Skeletal muscle satellite cell (primary cell): ENCODE results near the gene GAL.

Experiments used
- H3K27me3 ChIP-seq: 2 replicates; pipeline ENCODE4 v1.7.0; 2013; ENCODE audit warnings: low read length; ENCODE audit not compliant: control insufficient read depth, insufficient read depth
- H3K36me3 ChIP-seq: 2 replicates; pipeline ENCODE4 v1.7.0; 2013; ENCODE audit warnings: mild to moderate bottlenecking, control low read depth, low read length; ENCODE audit not compliant: insufficient read depth
- H3K4me1 ChIP-seq: 2 replicates; pipeline ENCODE4 v1.7.0; 2013; ENCODE audit warnings: low read length; ENCODE audit not compliant: control insufficient read depth, insufficient read depth
- H3K4me2 ChIP-seq: 2 replicates; pipeline ENCODE4 v1.7.0; 2013; ENCODE audit warnings: mild to moderate bottlenecking, low read length
- H3K4me3 ChIP-seq: 2 replicates; pipeline ENCODE4 v1.7.0; 2013; ENCODE audit warnings: low read length
- H3K9ac ChIP-seq: 2 replicates; pipeline ENCODE4 v1.7.0; 2013; ENCODE audit warnings: mild to moderate bottlenecking, low read depth, low read length, moderate library complexity
- H3K9me3 ChIP-seq: replicated peaks from 2 replicates; pipeline ENCODE4 v1.7.0; 2013; ENCODE audit warnings: mild to moderate bottlenecking, control low read depth, low read length

GAL gene

GRCh38 chr11:68694431-68695297, 10.3 kb downstream of the GAL start:
- Histone ChIP-seq H3K27me3 (peaks cover 60% of the 10 kb centered on the region), H3K4me2 (no peak overlapping the region), H3K36me3 (no peaks in the 10 kb centered on the region), H3K9me3 (no peaks in the 10 kb centered on the region), H3K4me1 (no peaks in the 10 kb centered on the region), H3K9ac (no peak overlapping the region), H3K4me3 (no peak overlapping the region)

DNA sequence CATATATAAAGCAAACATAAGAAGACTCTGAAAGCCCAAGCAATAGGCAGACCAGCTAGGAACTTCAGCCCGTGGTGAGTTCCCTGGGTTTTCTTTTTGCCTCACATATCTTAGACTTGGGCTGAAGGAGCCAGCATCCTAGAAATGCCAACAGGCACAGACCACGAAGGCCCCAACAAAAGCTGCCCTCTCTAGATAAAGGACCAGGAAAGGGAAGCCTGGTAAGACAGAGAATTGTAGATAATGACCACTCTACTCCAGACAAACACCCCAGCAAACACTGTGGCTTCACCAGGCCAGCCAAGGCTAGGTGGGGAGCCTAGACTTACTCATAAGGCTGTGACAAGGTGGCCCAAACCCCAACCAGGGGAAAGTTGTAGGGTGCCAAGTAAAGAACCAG, 11.2 kb downstream of the GAL start:
- no peaks in the 10 kb centered on the region for H3K9me3 ChIP-seq
- no peaks in the 10 kb centered on the region for H3K4me1 ChIP-seq
- peaks cover 51% of the 10 kb centered on the region for H3K27me3 ChIP-seq
- no peaks in the 10 kb centered on the region for H3K36me3 ChIP-seq
- H3K9ac ChIP-seq: no peak overlapping the region
- no peak overlapping the region for H3K4me2 ChIP-seq
- no peak overlapping the region for H3K4me3 ChIP-seq

DNA sequence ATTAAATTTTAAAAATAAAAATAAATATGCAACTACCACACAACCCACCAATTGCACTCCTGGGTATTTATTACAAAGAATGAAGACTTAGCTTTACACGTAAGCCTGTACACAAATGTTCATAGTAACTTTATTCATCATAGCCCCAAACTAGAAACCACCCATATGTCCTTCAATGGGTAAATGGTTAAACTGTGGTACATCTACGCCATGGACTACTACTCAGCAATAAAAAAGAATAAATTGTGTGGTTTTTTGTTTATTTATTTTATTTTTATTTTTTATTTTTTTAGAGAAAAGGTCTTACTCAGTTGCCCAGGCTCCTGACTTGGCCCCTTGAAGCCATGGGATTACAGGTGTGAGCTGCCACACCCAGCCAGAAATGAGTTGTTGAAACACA, 14.6 kb downstream of the GAL start:
- Histone ChIP-seq H3K4me3 (no peak overlapping the region), H3K4me1 (no peaks in the 10 kb centered on the region), H3K9me3 (no peaks in the 10 kb centered on the region), H3K9ac (no peak overlapping the region), H3K4me2 (no peak overlapping the region), H3K36me3 (no peaks in the 10 kb centered on the region), H3K27me3 (peaks cover 53% of the 10 kb centered on the region)

DNA sequence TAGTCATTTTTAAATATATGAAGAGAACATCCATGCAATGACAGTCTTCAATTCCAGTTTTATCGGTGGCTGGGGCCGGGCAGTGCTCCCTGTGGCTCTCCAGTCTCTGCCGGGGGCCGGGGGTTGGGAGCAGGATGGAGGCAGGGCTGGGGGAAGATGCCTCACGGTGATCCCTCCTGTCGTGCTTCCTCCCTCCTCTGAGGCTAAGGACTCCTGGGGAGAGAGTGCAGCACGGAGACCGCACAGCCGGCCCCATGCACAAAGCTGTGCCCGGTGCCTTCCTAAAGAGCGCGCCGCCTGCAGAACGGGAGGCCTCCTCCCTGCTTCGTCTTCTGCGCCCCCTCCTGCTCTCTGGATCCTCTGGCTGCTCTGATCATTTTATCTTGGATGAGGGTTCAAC, 20.5 kb downstream of the GAL start:
- Histone ChIP-seq H3K36me3 (no peaks in the 10 kb centered on the region), H3K4me2 (no peak overlapping the region), H3K4me1 (no peaks in the 10 kb centered on the region), H3K9me3 (no peaks in the 10 kb centered on the region), H3K4me3 (no peak overlapping the region), H3K27me3 (peaks cover 76% of the 10 kb centered on the region), H3K9ac (no peak overlapping the region)

DNA sequence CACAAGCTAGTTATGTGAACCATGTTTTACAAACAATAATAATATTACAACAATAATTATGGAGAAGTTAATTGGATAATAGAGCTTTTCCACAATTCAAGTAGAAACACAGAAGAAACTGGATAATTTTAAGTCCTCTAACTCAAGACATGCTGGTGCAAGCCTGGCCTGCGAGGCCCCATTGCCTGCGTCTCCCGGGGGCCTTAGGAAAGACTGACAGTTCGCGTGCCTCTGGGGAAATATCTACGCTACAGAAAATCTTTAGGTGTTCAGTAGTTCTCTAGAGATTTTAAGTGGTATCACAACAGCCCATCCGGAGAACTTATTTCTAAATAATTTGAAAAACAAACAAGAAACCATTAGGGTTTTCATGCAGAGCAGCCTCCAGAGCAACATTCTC, 23.2 kb downstream of the GAL start:
- Histone ChIP-seq H3K4me3 (no peak overlapping the region), H3K9ac (no peak overlapping the region), H3K27me3 (peaks cover 86% of the 10 kb centered on the region), H3K4me1 (no peaks in the 10 kb centered on the region), H3K36me3 (no peaks in the 10 kb centered on the region), H3K9me3 (no peaks in the 10 kb centered on the region), H3K4me2 (no peak overlapping the region)

DNA sequence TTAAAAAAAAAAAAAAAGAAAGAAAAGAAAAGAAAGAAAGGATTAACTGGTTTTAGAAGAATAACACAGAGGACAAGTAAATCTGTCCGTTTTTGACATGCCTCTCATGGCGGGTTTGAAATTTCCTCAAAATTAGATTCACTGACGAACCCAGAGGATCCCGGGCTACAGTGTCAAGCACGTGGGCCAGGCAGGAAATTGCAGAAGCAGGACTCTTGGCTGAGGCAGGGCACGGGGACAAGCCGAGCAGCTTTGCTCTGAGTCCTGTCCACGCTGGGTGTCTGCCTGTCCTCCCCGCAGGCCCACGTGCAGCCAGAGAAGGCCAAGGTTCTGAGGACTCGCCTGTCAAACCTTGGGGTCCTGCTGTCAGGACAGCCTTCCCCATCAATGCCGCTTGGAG, 24.7 kb downstream of the GAL start:
- Histone ChIP-seq H3K4me1 (no peaks in the 10 kb centered on the region), H3K4me3 (no peak overlapping the region), H3K9me3 (no peaks in the 10 kb centered on the region), H3K9ac (no peak overlapping the region), H3K36me3 (no peaks in the 10 kb centered on the region), H3K4me2 (no peak overlapping the region), H3K27me3 (peaks cover 88% of the 10 kb centered on the region)

- Histone ChIP-seq H3K4me3 (no peak overlapping the region), H3K9me3 (no peaks in the 10 kb centered on the region), H3K9ac (no peak overlapping the region), H3K4me2 (no peak overlapping the region), H3K27me3 (peaks cover 88% of the 10 kb centered on the region), H3K36me3 (no peaks in the 10 kb centered on the region), H3K4me1 (no peaks in the 10 kb centered on the region)
Observed at GRCh38 chr11:68710409-68710808, 26.1 kb downstream of the GAL start.

- Histone ChIP-seq H3K4me3 (no peak overlapping the region), H3K27me3 (peaks cover 92% of the 10 kb centered on the region), H3K9ac (no peak overlapping the region), H3K4me1 (no peaks in the 10 kb centered on the region), H3K9me3 (peaks cover 3% of the 10 kb centered on the region), H3K4me2 (no peak overlapping the region), H3K36me3 (no peaks in the 10 kb centered on the region)
Observed at GRCh38 chr11:68711114-68711513, 26.8 kb downstream of the GAL start.

- Histone ChIP-seq H3K4me3 (no peak overlapping the region), H3K36me3 (no peaks in the 10 kb centered on the region), H3K27me3 (peaks cover 90% of the 10 kb centered on the region), H3K4me1 (no peaks in the 10 kb centered on the region), H3K9me3 (peaks cover 3% of the 10 kb centered on the region), H3K9ac (no peak overlapping the region), H3K4me2 (no peak overlapping the region)
Observed at GRCh38 chr11:68714060-68714856, 29.9 kb downstream of the GAL start.

- H3K36me3 ChIP-seq: no peaks in the 10 kb centered on the region
- no peak overlapping the region for H3K9ac ChIP-seq
- H3K4me1 ChIP-seq: no peaks in the 10 kb centered on the region
- peaks cover 93% of the 10 kb centered on the region for H3K27me3 ChIP-seq
- H3K4me3 ChIP-seq: no peak overlapping the region
- peaks cover 9% of the 10 kb centered on the region for H3K9me3 ChIP-seq
- no peak overlapping the region for H3K4me2 ChIP-seq
Observed at GRCh38 chr11:68715456-68716122, 31.2 kb downstream of the GAL start.

DNA sequence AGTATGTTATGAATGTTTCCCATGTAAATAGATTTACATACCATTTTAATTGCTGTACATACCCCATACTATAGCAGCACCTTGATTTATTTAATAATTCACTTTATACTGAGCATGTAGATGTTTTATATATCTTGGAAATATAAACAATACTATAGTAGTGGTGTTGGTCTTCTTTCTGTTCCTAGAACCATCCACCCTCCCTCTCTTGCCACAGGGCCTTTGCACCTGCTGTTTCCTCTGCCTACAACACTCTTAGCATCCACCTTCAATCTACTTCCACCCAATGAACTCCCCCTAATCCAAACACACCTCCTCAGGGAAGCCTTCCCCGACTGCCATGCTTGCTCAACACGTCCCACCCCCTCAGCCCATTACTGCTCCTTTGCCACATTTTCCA, 36.7 kb downstream of the GAL start:
- H3K9ac ChIP-seq: no peak overlapping the region
- H3K4me1 ChIP-seq: no peaks in the 10 kb centered on the region
- peaks cover 6% of the 10 kb centered on the region for H3K9me3 ChIP-seq
- H3K36me3 ChIP-seq: no peaks in the 10 kb centered on the region
- H3K27me3 ChIP-seq: peaks cover 82% of the 10 kb centered on the region
- no peak overlapping the region for H3K4me2 ChIP-seq
- no peak overlapping the region for H3K4me3 ChIP-seq
